ENCODE results near the gene PTCD2.

Gene PTCD2

GRCh38 chr5:72305194-72306142 is 14.7 kb upstream of the PTCD2 start:
- no peak for TF ChIP-seq CTCF (IDR thresholded peaks at IDR 0.05)
- Histone ChIP-seq H3K4me1 (peaks cover 4% of the 10 kb centered on the region), H3K27ac (no peak overlapping the region), H3K36me3 (ENCODE audit: control insufficient read depth, insufficient read depth, low read length) (no peaks in the 10 kb centered on the region), H3K4me2 (ENCODE audit: low read length) (no peak overlapping the region), H3K4me3 (ENCODE audit: low read depth, low read length) (no peak overlapping the region), H3K9me3 (ENCODE audit: control insufficient read depth, low read length) (no peaks in the 10 kb centered on the region), H3K79me2 (peaks cover 21% of the 10 kb centered on the region), H3K27me3 (ENCODE audit: control insufficient read depth, insufficient read depth, low read length) (no peaks in the 10 kb centered on the region), H3K9ac (no peak overlapping the region), H2AFZ (no peak overlapping the region)

- H3K4me2 ChIP-seq (ENCODE audit: low read length) = peak overlapping the region; percentile 83
- peaks cover 7% of the 10 kb centered on the region for H3K79me2 ChIP-seq
- no peak for TF ChIP-seq CTCF (IDR thresholded peaks at IDR 0.05)
- H3K36me3 ChIP-seq (ENCODE audit: control insufficient read depth, insufficient read depth, low read length) = no peaks in the 10 kb centered on the region
- no peak overlapping the region for H3K9ac ChIP-seq
- H3K27me3 ChIP-seq (ENCODE audit: control insufficient read depth, insufficient read depth, low read length) = no peaks in the 10 kb centered on the region
- H3K27ac ChIP-seq = peak overlapping the region; percentile 82
- H2AFZ ChIP-seq = peak overlapping the region; percentile 91
- H3K4me1 ChIP-seq = peaks cover 4% of the 10 kb centered on the region
- H3K9me3 ChIP-seq (ENCODE audit: control insufficient read depth, low read length) = no peaks in the 10 kb centered on the region
- H3K4me3 ChIP-seq (ENCODE audit: low read depth, low read length) = peak overlapping the region; percentile 88
Measured at GRCh38 chr5:72307573-72307967, 12.6 kb upstream of the PTCD2 start.

DNA sequence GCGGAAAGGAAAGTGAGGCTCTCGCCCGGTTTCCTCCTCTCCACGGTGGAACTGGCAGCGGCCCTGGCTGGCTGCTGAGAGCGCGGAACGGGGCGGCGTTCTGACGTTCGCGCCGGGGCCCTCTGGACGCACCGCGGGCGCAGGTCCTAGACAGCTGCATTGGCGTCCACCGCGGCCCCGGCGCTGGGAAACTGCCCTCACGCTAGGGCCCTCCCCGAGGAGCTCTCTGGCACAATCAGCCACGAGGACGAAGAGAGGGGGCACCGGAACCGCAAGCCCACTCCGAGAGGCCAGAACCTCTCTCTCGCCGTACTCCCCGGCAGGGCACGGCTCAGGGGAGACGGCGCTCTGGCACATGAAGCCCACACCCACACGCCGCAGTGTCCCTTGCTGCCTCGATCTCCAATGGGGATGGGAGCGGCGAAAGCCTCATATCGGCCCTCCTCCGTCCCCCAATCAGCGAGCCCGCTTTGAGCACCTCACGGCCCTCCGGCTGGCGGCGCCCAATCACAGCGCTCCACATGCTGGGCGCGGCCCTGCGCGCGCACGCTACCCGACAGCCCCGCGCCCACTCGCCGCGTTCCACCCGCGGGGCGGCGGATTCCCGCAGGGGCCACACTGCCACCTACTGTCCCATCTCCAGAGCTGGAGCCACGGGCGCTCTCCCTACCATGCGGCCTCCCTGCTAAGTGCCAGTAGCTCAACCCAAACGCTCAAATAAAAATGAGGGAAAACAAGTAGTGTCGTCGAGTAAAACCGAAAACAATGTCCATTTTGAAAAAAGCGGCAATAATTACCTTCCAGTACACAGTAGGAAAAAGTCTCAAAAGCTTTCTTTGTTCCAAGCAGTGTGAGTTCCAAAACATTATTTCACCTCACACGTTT is 12.0 kb upstream of the PTCD2 start:
- Histone ChIP-seq H3K27me3 (ENCODE audit: control insufficient read depth, insufficient read depth, low read length) (no peaks in the 10 kb centered on the region), H3K27ac (peak overlapping the region; percentile 82), H2AFZ (peak overlapping the region; percentile 91), H3K4me1 (peaks cover 4% of the 10 kb centered on the region), H3K9ac (no peak overlapping the region), H3K4me3 (ENCODE audit: low read depth, low read length) (peak overlapping the region; percentile 88), H3K36me3 (ENCODE audit: control insufficient read depth, insufficient read depth, low read length) (no peaks in the 10 kb centered on the region), H3K4me2 (ENCODE audit: low read length) (peak overlapping the region; percentile 83), H3K79me2 (peaks cover 3% of the 10 kb centered on the region), H3K9me3 (ENCODE audit: control insufficient read depth, low read length) (no peaks in the 10 kb centered on the region)
- peak; percentile 94 for TF ChIP-seq CTCF (IDR thresholded peaks at IDR 0.05)

DNA sequence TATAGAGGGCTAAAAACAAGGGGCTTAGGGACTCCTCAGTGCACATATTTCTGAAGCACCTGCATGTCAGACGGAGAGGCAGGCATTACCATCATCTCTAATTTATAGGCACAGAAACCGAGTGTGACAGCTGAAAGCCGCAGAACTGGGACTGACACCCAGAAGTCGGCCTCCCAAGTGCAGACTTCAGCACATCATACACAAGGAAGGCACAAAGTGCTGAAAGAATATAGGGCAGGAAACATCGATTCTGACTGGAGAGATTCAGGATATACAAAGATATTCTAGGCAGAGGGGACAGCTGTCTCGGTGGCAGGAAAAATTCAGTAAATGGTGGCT is 11.4 kb upstream of the PTCD2 start:
- Histone ChIP-seq H3K4me3 (ENCODE audit: low read depth, low read length) (peak overlapping the region; percentile 88), H3K4me1 (peaks cover 4% of the 10 kb centered on the region), H3K79me2 (peaks cover 3% of the 10 kb centered on the region), H3K27me3 (ENCODE audit: control insufficient read depth, insufficient read depth, low read length) (no peaks in the 10 kb centered on the region), H3K36me3 (ENCODE audit: control insufficient read depth, insufficient read depth, low read length) (no peaks in the 10 kb centered on the region), H2AFZ (peak overlapping the region; percentile 7), H3K9me3 (ENCODE audit: control insufficient read depth, low read length) (no peaks in the 10 kb centered on the region), H3K4me2 (ENCODE audit: low read length) (peak overlapping the region; percentile 19), H3K27ac (peak overlapping the region; percentile 82), H3K9ac (no peak overlapping the region)
- TF ChIP-seq CTCF (IDR thresholded peaks at IDR 0.05) = no peak
